HCT116 (cell line): ENCODE data around the gene RHOT1. TPM values are rescaled to one million over a fixed set of nuclear protein-coding genes. Genes with fewer than 3 reads are reported as not detected.

Experiments used
- ATAC-seq: fragments of 200-7000 bp; cut with Tn5 transposase; 2 replicates; pipeline ENCODE4 v1.9.1; 2020; ENCODE audit warnings: mild to moderate bottlenecking, moderate library complexity
- BruUV-seq: library from RNA; stranded (reverse); fragments of 400-500 nt; replicated peaks from 2 replicates; lab custom pipeline; 2021; lab: Mats Ljungman, UMichigan
- CTCF ChIA-PET: fragments of 300-600 bp; sonication (Branson Sonifier 250); formaldehyde crosslinking; loops from one replicate; lab custom pipeline; 2021; ENCODE audit warnings: antibody characterized with exemption; lab: Charles Lee
- POLR2A ChIA-PET: fragments of 300-600, 350-600 bp; sonication (Branson Sonifier 250); formaldehyde crosslinking; loops from one replicate; lab custom pipeline; 2021; ENCODE audit warnings: antibody characterized with exemption; lab: Charles Lee
- RAD21 ChIA-PET, 2 experiments: fragments of 300-600 bp; sonication (Branson Sonifier 250); formaldehyde crosslinking; loops; one replicate each; lab custom pipeline; 2023; ENCODE audit warnings: low total read pairs in 2 of 2; ENCODE audit not compliant: uncharacterized antibody in 2 of 2, unreplicated experiment in 2 of 2, low non-redundant PET in 1 of 2; lab: Charles Lee
- DNase-seq: peaks from one replicate; pipeline ENCODE4 v3.0.0-alpha.2; 2010; ENCODE audit warnings: low read depth, low spot score
- H2AFZ ChIP-seq: fragments of 200-600 bp; shearing (Covaris generic), sonication (generic); 2 replicates; pipeline ENCODE4 v1.6.1; 2017; ENCODE audit warnings: low read depth, mixed run types, mixed read lengths, antibody characterized with exemption, low read length; ENCODE audit not compliant: poor library complexity, severe bottlenecking
- H3K27ac ChIP-seq: 2 replicates; pipeline ENCODE4 v1.5.1; 2012; ENCODE audit warnings: low read depth, low read length
- H3K27me3 ChIP-seq: fragments of 200-600 bp; sonication (generic); 2 replicates; pipeline ENCODE4 v1.6.1; 2016; ENCODE audit warnings: mixed run types, low read length, mixed read lengths; ENCODE audit not compliant: insufficient read depth
- H3K36me3 ChIP-seq, 2 experiments: fragments of 200-500 bp in 1 of 2; fragments of 200-600 bp in 1 of 2; sonication (Bioruptor generic) in 1 of 2; sonication (generic) in 1 of 2; 2 replicates each; pipeline versions ENCODE4 v1.5.1 to v1.6.1; 2014 to 2016; ENCODE audit warnings: low read length in 2 of 2, inconsistent platforms in 1 of 2, mixed read lengths in 1 of 2, mixed run types in 1 of 2; ENCODE audit not compliant: insufficient read depth in 2 of 2, control insufficient read depth in 1 of 2
- H3K4me1 ChIP-seq, 2 experiments: fragments of 200-600 bp in 1 of 2; sonication (generic) in 1 of 2; 2 replicates each; pipeline versions ENCODE4 v1.5.1 to v1.6.1; 2012 to 2017; ENCODE audit warnings: low read length in 2 of 2, inconsistent platforms in 1 of 2, mild to moderate bottlenecking in 1 of 2, mixed read lengths in 1 of 2, mixed run types in 1 of 2, moderate library complexity in 1 of 2; ENCODE audit not compliant: insufficient read depth in 2 of 2, control insufficient read depth in 1 of 2
- H3K4me2 ChIP-seq: fragments of 200-600 bp; sonication (generic); 2 replicates; pipeline ENCODE4 v1.6.1; 2017; ENCODE audit warnings: mixed run types, low read length, mixed read lengths
- H3K4me3 ChIP-seq, 2 experiments: fragments of 200-600 bp in 1 of 2; sonication (generic) in 1 of 2; replicated peaks in 1 of 2; 2 replicates each; pipeline ENCODE4 v1.5.1; 2011 to 2016; ENCODE audit warnings: low read length in 2 of 2, control low read depth in 1 of 2, low read depth in 1 of 2, mild to moderate bottlenecking in 1 of 2, mixed read lengths in 1 of 2, mixed run types in 1 of 2
- H3K79me2 ChIP-seq: fragments of 200-600 bp; sonication (generic); 2 replicates; pipeline ENCODE4 v1.6.1; 2017; ENCODE audit warnings: mild to moderate bottlenecking, mixed run types, low read length, moderate library complexity, mixed read lengths; ENCODE audit not compliant: insufficient read depth
- H3K9ac ChIP-seq: fragments of 200-600 bp; sonication (generic); 2 replicates; pipeline ENCODE4 v1.6.1; 2016; ENCODE audit warnings: low read length, mixed read lengths
- H3K9me2 ChIP-seq: fragments of 200-600 bp; sonication (generic), shearing (Covaris generic); 2 replicates; pipeline ENCODE4 v1.6.1; 2017; ENCODE audit warnings: mixed run types, mild to moderate bottlenecking, moderate library complexity; ENCODE audit not compliant: insufficient read depth
- H3K9me3 ChIP-seq, 2 experiments: fragments of 200-500 bp in 1 of 2; fragments of 200-600 bp in 1 of 2; sonication (Bioruptor generic) in 1 of 2; sonication (generic) in 1 of 2; 2 replicates each; pipeline ENCODE4 v1.6.1; 2014 to 2017; ENCODE audit warnings: low read length in 2 of 2, mixed read lengths in 2 of 2, inconsistent platforms in 1 of 2, low read depth in 1 of 2, mild to moderate bottlenecking in 1 of 2, mixed run types in 1 of 2, moderate library complexity in 1 of 2; ENCODE audit not compliant: control insufficient read depth in 1 of 2, insufficient read depth in 1 of 2
- H4K20me1 ChIP-seq: fragments of 200-600 bp; sonication (generic), shearing (Covaris generic); 2 replicates; pipeline ENCODE4 v1.6.1; 2017; ENCODE audit warnings: mixed run types, mild to moderate bottlenecking, moderate library complexity; ENCODE audit not compliant: insufficient read depth
- ATF3 ChIP-seq: IDR thresholded peaks from 2 replicates; pipeline ENCODE4 v1.6.1; 2012
- CEBPB ChIP-seq: IDR thresholded peaks from 2 replicates; pipeline ENCODE4 v1.6.1; 2012; ENCODE audit warnings: low read depth
- ELF1 ChIP-seq: IDR thresholded peaks from 2 replicates; pipeline ENCODE4 v1.6.1; 2012; ENCODE audit warnings: low read depth, borderline replicate concordance
- EZH2phosphoT487 ChIP-seq: fragments of 200-600 bp; IDR thresholded peaks from 2 replicates; pipeline ENCODE4 v1.6.1; 2018; ENCODE audit warnings: antibody characterized with exemption, borderline replicate concordance
- MAX ChIP-seq: IDR thresholded peaks from 2 replicates; pipeline ENCODE4 v1.6.1; 2012
- POLR2A ChIP-seq: IDR thresholded peaks from 2 replicates; pipeline ENCODE4 v1.7.0; 2011; ENCODE audit warnings: borderline replicate concordance; ENCODE audit not compliant: insufficient read depth, insufficient read length; ENCODE audit errors: extremely low read depth
- POLR2AphosphoS5 ChIP-seq: IDR thresholded peaks from 2 replicates; pipeline ENCODE4 v1.6.1; 2011; ENCODE audit warnings: mild to moderate bottlenecking, low read depth, low read length, moderate library complexity
- RAD21 ChIP-seq: IDR thresholded peaks from 2 replicates; pipeline ENCODE4 v1.6.1; 2012; ENCODE audit warnings: low read depth, mild to moderate bottlenecking
- REST ChIP-seq: IDR thresholded peaks from 2 replicates; pipeline ENCODE4 v1.6.1; 2012; ENCODE audit warnings: low read depth
- SP1 ChIP-seq: IDR thresholded peaks from 2 replicates; pipeline ENCODE4 v1.6.1; 2012; ENCODE audit warnings: low read depth
- SRF ChIP-seq: IDR thresholded peaks from 2 replicates; pipeline ENCODE4 v1.6.1; 2012; ENCODE audit warnings: low read depth
- intact Hi-C: fragments of 100-400 bp; cut with micrococcal nuclease; formaldehyde crosslinking; loops from 2 replicates; pipeline ENCODE4 v1.10.0; 2022
- total RNA-seq: library from RNA; stranded (reverse); gene quantifications from one replicate; pipeline ENCODE4 v1.2.1, GENCODE V29; 2021; ENCODE audit not compliant: unreplicated experiment

RHOT1 gene
- total RNA-seq, 1 experiment from 2014 or later = 33.3 TPM

- TF ChIP-seq REST (no peak), EZH2phosphoT487 (no peak), ELF1 (no peak), SRF (no peak), POLR2A (no peak), MAX (no peak), CEBPB (no peak)
Measured at GRCh38 chr17:32267690-32268205, 125.4 kb downstream of the RHOT1 start (continued).

- POLR2A ChIA-PET = no interaction called here
Measured at GRCh38 chr17:32268734-32269288, 126.5 kb downstream of the RHOT1 start.

More at GRCh38 chr17:32268734-32269288, 126.5 kb downstream of the RHOT1 start:
- TSS peak; percentile 32 for BruUV-seq
- Histone ChIP-seq H2AFZ (no peak overlapping the region), H3K79me2 (no peaks in the 10 kb centered on the region), H3K9me3 (no peaks in the 10 kb centered on the region), H3K4me3 (no peak overlapping the region), H3K36me3 (no peaks in the 10 kb centered on the region), H4K20me1 (no peaks in the 10 kb centered on the region)
- TF ChIP-seq ATF3 (no peak), EZH2phosphoT487 (no peak), RAD21 (no peak), POLR2A (no peak), POLR2AphosphoS5 (no peak), SP1 (no peak)
- TF ChIP-seq, all 23 proteins: peak for 0
- no peaks in the 10 kb centered on the region for H3K9me2 ChIP-seq
- DNase-seq = no peak
- no peak overlapping the region for H3K27ac ChIP-seq
- intact Hi-C loops = no loop called here
- H3K9ac ChIP-seq = no peak overlapping the region
- H3K4me2 ChIP-seq = no peak overlapping the region
- peaks cover 4 to 47% of the 10 kb centered on the region in 2 experiments; a peak in 3 of 4 replicates for H3K4me1 ChIP-seq
- CTCF ChIA-PET = no interaction called here
- no peaks in the 10 kb centered on the region; the same call in 1 of the 2 replicates for H3K27me3 ChIP-seq
- no peak for ATAC-seq
- RAD21 ChIA-PET = no interaction called here
